SK-N-SH (cell line): Measurements from ENCODE around the gene FAAP20. TPM values are rescaled to one million over a fixed set of nuclear protein-coding genes. Genes with fewer than 3 reads are reported as not detected.

Experiments
- CTCF ChIA-PET: fragments of 300-600, 350-600 bp; formaldehyde crosslinking; extraction: SDS; loops from one replicate; lab custom pipeline; 2021; lab: Yijun Ruan, JAX
- POLR2A ChIA-PET: fragments of 350-600 bp; sonication (Branson Sonifier 250); formaldehyde crosslinking; extraction: SDS; loops from one replicate; lab custom pipeline; 2020; ENCODE audit warnings: antibody characterized with exemption, inconsistent platforms; lab: Yijun Ruan, JAX
- DNase-seq: peaks from one replicate; pipeline ENCODE4 v3.0.0; 2012
- H2AFZ ChIP-seq: fragments of 200-600 bp; sonication (generic); 2 replicates; pipeline ENCODE4 v1.8.1; 2016; ENCODE audit warnings: antibody characterized with exemption, mild to moderate bottlenecking, low read depth
- H3F3A ChIP-seq: fragments of 200-600 bp; sonication (generic); replicated peaks from 2 replicates; pipeline ENCODE3; 2016; ENCODE audit warnings: antibody characterized with exemption, mild to moderate bottlenecking; ENCODE audit not compliant: insufficient read depth
- H3K27ac ChIP-seq, 2 experiments: fragments of 200-500 bp in 1 of 2; fragments of 200-600 bp in 1 of 2; sonication (Bioruptor generic) in 1 of 2; sonication (generic), shearing (Covaris generic) in 1 of 2; 2 replicates each; pipeline versions ENCODE4 v1.5.1 to v1.6.1; 2014 to 2016; ENCODE audit warnings: low read depth in 2 of 2, inconsistent platforms in 1 of 2, low read length in 1 of 2, mild to moderate bottlenecking in 1 of 2, mixed read lengths in 1 of 2
- H3K27me3 ChIP-seq: fragments of 200-600 bp; sonication (generic), shearing (Covaris generic); 2 replicates; pipeline ENCODE4 v1.6.1; 2016; ENCODE audit warnings: mixed run types; ENCODE audit not compliant: insufficient read depth
- H3K36me3 ChIP-seq, 2 experiments: fragments of 200-500 bp in 1 of 2; fragments of 200-600 bp in 1 of 2; sonication (Bioruptor generic) in 1 of 2; sonication (generic) in 1 of 2; replicated peaks in 1 of 2; 2 replicates each; pipeline versions ENCODE3 to v1.5.1; 2014 to 2016; ENCODE audit warnings: low read length in 1 of 2, mild to moderate bottlenecking in 1 of 2; ENCODE audit not compliant: insufficient read depth in 2 of 2, control insufficient read depth in 1 of 2
- H3K4me1 ChIP-seq, 2 experiments: fragments of 200-500 bp in 1 of 2; fragments of 200-600 bp in 1 of 2; sonication (Bioruptor generic) in 1 of 2; sonication (generic), shearing (Covaris generic) in 1 of 2; 2 replicates each; pipeline versions ENCODE4 v1.5.1 to v1.6.1; 2014 to 2016; ENCODE audit warnings: low read depth in 1 of 2, low read length in 1 of 2, mixed run types in 1 of 2; ENCODE audit not compliant: insufficient read depth in 2 of 2, control insufficient read depth in 1 of 2
- H3K4me2 ChIP-seq: fragments of 200-600 bp; sonication (generic), shearing (Covaris generic); 2 replicates; pipeline ENCODE4 v1.6.1; 2017; ENCODE audit warnings: mixed run types
- H3K4me3 ChIP-seq, 2 experiments: fragments of 200-500 bp in 1 of 2; fragments of 200-600 bp in 1 of 2; sonication (Bioruptor generic) in 1 of 2; sonication (generic), shearing (Covaris generic) in 1 of 2; 2 replicates each; pipeline versions ENCODE4 v1.5.1 to v1.8.1; 2014 to 2016; ENCODE audit warnings: low read depth in 2 of 2, inconsistent platforms in 1 of 2, low read length in 1 of 2, mild to moderate bottlenecking in 1 of 2, mixed read lengths in 1 of 2, moderate library complexity in 1 of 2
- H3K79me2 ChIP-seq: fragments of 200-600 bp; sonication (generic); 2 replicates; pipeline ENCODE4 v1.8.1; 2017; ENCODE audit warnings: mild to moderate bottlenecking; ENCODE audit not compliant: insufficient read depth
- H3K9ac ChIP-seq: fragments of 200-600 bp; sonication (generic); 2 replicates; pipeline ENCODE4 v1.6.1; 2017; ENCODE audit warnings: mixed run types
- H3K9me2 ChIP-seq: fragments of 200-600 bp; sonication (generic); 2 replicates; pipeline ENCODE4 v1.6.1; 2017; ENCODE audit warnings: mixed run types
- H3K9me3 ChIP-seq: fragments of 200-600 bp; sonication (generic); 2 replicates; pipeline ENCODE4 v1.6.1; 2017; ENCODE audit warnings: mixed run types, mild to moderate bottlenecking, moderate library complexity
- H4K20me1 ChIP-seq: fragments of 200-600 bp; sonication (generic); 2 replicates; pipeline ENCODE4 v1.6.1; 2017; ENCODE audit warnings: mild to moderate bottlenecking, mixed run types; ENCODE audit not compliant: insufficient read depth
- CHD2 ChIP-seq: fragments of 150-350 bp; IDR thresholded peaks from 2 replicates; pipeline ENCODE4 v1.6.1; 2018; ENCODE audit warnings: low read length; ENCODE audit not compliant: partially characterized antibody
- EP300 ChIP-seq, 2 experiments: IDR thresholded peaks; 2 replicates each; pipeline versions ENCODE4 v1.4.0 to v1.6.1; 2012; ENCODE audit warnings: borderline replicate concordance in 1 of 2, low read depth in 1 of 2, low read length in 1 of 2
- EZH2phosphoT487 ChIP-seq: fragments of 200-600 bp; sonication (generic); IDR thresholded peaks from 2 replicates; pipeline ENCODE4 v1.6.1; 2017; ENCODE audit warnings: low read depth, mixed run types, mild to moderate bottlenecking, antibody characterized with exemption, moderate library complexity, borderline replicate concordance
- FOXJ3 ChIP-seq: sonication (generic); formaldehyde crosslinking; IDR thresholded peaks from 2 replicates; pipeline ENCODE4 v1.5.1; 2020; ENCODE audit warnings: mild to moderate bottlenecking, missing genetic modification reagents
- FOXM1 ChIP-seq: IDR thresholded peaks from 2 replicates; pipeline ENCODE4 v1.4.0; 2012; ENCODE audit warnings: low read depth, mild to moderate bottlenecking
- GABPA ChIP-seq: IDR thresholded peaks from 2 replicates; pipeline ENCODE4 v1.4.0; 2012; ENCODE audit warnings: low read depth, mild to moderate bottlenecking
- GATA2 ChIP-seq: sonication (generic); formaldehyde crosslinking; IDR thresholded peaks from 2 replicates; pipeline ENCODE4 v1.5.0; 2020; ENCODE audit warnings: mild to moderate bottlenecking, missing genetic modification reagents
- JUND ChIP-seq: IDR thresholded peaks from 2 replicates; pipeline ENCODE4 v1.4.0; 2012
- MEF2A ChIP-seq: IDR thresholded peaks from 2 replicates; pipeline ENCODE4 v1.4.0; 2012; ENCODE audit warnings: low read depth, borderline replicate concordance
- NFIC ChIP-seq: IDR thresholded peaks from 2 replicates; pipeline ENCODE4 v1.4.0; 2012; ENCODE audit warnings: borderline replicate concordance
- PBX3 ChIP-seq: IDR thresholded peaks from 2 replicates; pipeline ENCODE4; 2012
- RCOR1 ChIP-seq: fragments of 150-350 bp; IDR thresholded peaks from 2 replicates; pipeline ENCODE4 v1.6.1; 2017; ENCODE audit warnings: antibody characterized with exemption, low read length
- SIN3A ChIP-seq: IDR thresholded peaks from 2 replicates; pipeline ENCODE4 v1.6.1; 2012; ENCODE audit warnings: low read depth, mild to moderate bottlenecking, low read length, moderate library complexity, borderline replicate concordance
- SMC3 ChIP-seq: IDR thresholded peaks from 2 replicates; pipeline ENCODE4 v1.6.1; 2012; ENCODE audit warnings: low read depth, low read length, improper control_type of control experiment
- TEAD4 ChIP-seq: IDR thresholded peaks from 2 replicates; pipeline ENCODE4 v1.4.0; 2012; ENCODE audit warnings: mild to moderate bottlenecking, borderline replicate concordance; ENCODE audit not compliant: insufficient read depth
- USF2 ChIP-seq: fragments of 150-350 bp; IDR thresholded peaks from 2 replicates; pipeline ENCODE4 v1.6.1; 2017; ENCODE audit warnings: antibody characterized with exemption, low read length, low read depth, borderline replicate concordance
- YY1 ChIP-seq: IDR thresholded peaks from 2 replicates; pipeline ENCODE4 v1.4.0; 2012; ENCODE audit warnings: low read depth, mild to moderate bottlenecking
- WGBS: methylation state at CpG from one replicate; pipeline ENCODE4 v1.1.6; 2017; ENCODE audit warnings: low lambda C conversion rate; 5-methylcytosine and 5-hydroxymethylcytosine counted together
- polyA plus RNA-seq, 3 experiments: library from polyadenylated mRNA; depleted of rRNA; stranded (reverse); fragments of >200 nt; gene quantifications; 2 replicates each; pipeline ENCODE4 v1.2.3, GENCODE V29; 2012
- TF ChIP-seq, protein P1 (sequence below): IDR thresholded peaks from 2 replicates; pipeline ENCODE4 v1.4.0; 2012; ENCODE audit warnings: low read depth
- TF ChIP-seq, protein P2 (sequence below): IDR thresholded peaks from 2 replicates; pipeline ENCODE4 v1.4.0; 2012; ENCODE audit warnings: low read depth, borderline replicate concordance
- TF ChIP-seq, protein P3 (sequence below): IDR thresholded peaks from 2 replicates; pipeline ENCODE4 v1.4.0; 2012; ENCODE audit warnings: low read depth, borderline replicate concordance

Gene FAAP20
- polyA plus RNA-seq, 1 of the 3 experiments (the other 2 are of a cell fraction): 58.3 TPM

DNA sequence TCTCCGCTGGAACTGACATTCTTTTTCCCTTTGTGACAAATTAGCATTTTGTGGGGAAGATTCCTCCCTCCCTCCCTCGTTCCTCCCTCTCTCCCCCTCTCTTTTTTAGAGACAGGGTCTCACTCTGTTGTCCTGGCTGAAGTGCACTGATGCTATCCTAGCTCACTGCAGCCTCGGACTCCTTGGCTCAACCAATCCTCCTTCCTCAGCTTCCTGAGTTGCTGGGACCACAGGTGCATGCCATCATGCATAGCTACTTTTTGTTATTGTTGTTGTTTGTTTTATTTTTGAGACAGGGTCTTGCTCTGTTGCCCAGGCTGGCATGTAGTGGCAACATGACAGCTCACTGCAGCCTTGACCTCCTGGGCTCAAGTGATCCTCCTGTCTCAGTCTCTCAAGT is 26.7 kb upstream of the FAAP20 start:
- POLR2A ChIA-PET: no interaction called here
- TF ChIP-seq, protein P1, sequence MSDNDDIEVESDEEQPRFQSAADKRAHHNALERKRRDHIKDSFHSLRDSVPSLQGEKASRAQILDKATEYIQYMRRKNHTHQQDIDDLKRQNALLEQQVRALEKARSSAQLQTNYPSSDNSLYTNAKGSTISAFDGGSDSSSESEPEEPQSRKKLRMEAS: no peak
- TF ChIP-seq USF2: no peak
- TF ChIP-seq SMC3: no peak
- no peak for TF ChIP-seq RCOR1
- TF ChIP-seq, protein P2, sequence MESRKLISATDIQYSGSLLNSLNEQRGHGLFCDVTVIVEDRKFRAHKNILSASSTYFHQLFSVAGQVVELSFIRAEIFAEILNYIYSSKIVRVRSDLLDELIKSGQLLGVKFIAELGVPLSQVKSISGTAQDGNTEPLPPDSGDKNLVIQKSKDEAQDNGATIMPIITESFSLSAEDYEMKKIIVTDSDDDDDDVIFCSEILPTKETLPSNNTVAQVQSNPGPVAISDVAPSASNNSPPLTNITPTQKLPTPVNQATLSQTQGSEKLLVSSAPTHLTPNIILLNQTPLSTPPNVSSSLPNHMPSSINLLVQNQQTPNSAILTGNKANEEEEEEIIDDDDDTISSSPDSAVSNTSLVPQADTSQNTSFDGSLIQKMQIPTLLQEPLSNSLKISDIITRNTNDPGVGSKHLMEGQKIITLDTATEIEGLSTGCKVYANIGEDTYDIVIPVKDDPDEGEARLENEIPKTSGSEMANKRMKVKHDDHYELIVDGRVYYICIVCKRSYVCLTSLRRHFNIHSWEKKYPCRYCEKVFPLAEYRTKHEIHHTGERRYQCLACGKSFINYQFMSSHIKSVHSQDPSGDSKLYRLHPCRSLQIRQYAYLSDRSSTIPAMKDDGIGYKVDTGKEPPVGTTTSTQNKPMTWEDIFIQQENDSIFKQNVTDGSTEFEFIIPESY: no peak
- no peak for TF ChIP-seq SIN3A
- no peak for TF ChIP-seq EZH2phosphoT487
- TF ChIP-seq PBX3: no peak
- TF ChIP-seq MEF2A: no peak
- no peak for TF ChIP-seq GABPA
- no peak for TF ChIP-seq NFIC
- TF ChIP-seq GATA2 (CRISPR knock-in tag): no peak
- no peak for TF ChIP-seq TEAD4
- no peak for TF ChIP-seq CHD2
- no peak for TF ChIP-seq FOXJ3
- TF ChIP-seq EP300 (IDR thresholded peaks at IDR 0.05; ENCODE audit: borderline replicate concordance in 1 of 2, low read depth in 1 of 2, low read length in 1 of 2): no peak
- no peak for TF ChIP-seq YY1
- TF ChIP-seq, protein P3, sequence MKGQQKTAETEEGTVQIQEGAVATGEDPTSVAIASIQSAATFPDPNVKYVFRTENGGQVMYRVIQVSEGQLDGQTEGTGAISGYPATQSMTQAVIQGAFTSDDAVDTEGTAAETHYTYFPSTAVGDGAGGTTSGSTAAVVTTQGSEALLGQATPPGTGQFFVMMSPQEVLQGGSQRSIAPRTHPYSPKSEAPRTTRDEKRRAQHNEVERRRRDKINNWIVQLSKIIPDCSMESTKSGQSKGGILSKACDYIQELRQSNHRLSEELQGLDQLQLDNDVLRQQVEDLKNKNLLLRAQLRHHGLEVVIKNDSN: no peak
- no peak for TF ChIP-seq FOXM1
- no peak for TF ChIP-seq JUND
- TF ChIP-seq, all 33 proteins: peak for 0
- no peaks in the 10 kb centered on the region for H3K36me3 ChIP-seq
- no peaks in the 10 kb centered on the region for H3K27me3 ChIP-seq
- H3F3A ChIP-seq: no peaks in the 10 kb centered on the region
- no peak overlapping the region for H3K9ac ChIP-seq
- DNase-seq: no peak
- no peak overlapping the region for H3K4me3 ChIP-seq
- no peaks in the 10 kb centered on the region; a peak in 1 of 4 replicates for H3K4me1 ChIP-seq
- H3K27ac ChIP-seq: no peak overlapping the region
- H3K9me3 ChIP-seq: no peaks in the 10 kb centered on the region
- no peaks in the 10 kb centered on the region for H3K9me2 ChIP-seq
- H3K79me2 ChIP-seq: no peaks in the 10 kb centered on the region
- no peak overlapping the region for H2AFZ ChIP-seq
- no peak overlapping the region for H3K4me2 ChIP-seq
- 68% methylated on average over 3 of the region's 3 CpGs for WGBS
- no peaks in the 10 kb centered on the region for H4K20me1 ChIP-seq
- CTCF ChIA-PET: interaction anchor here (0.8 to 1.0 kb wide), 2 partner anchors 14 to 160 kb away, joined by 3 to 4 read pairs; no protein-coding TSS in a partner anchor
